ACC112 (cell line): ENCODE measurements around the gene SMG1.
A peak's percentile ranks its signal among the peaks of the same experiment; 100 is the strongest.

Source experiments
- H2AFZ ChIP-seq: fragments of 200-600 bp; sonication (generic); one replicate; pipeline ENCODE4 v1.6.0; 2017; ENCODE audit warnings: antibody characterized with exemption, low read length; ENCODE audit not compliant: unreplicated experiment
- H3K27ac ChIP-seq: fragments of 200-600 bp; sonication (generic); 2 replicates; pipeline ENCODE4 v1.5.1; 2014; ENCODE audit warnings: low read depth, mild to moderate bottlenecking, antibody characterized with exemption, low read length, moderate library complexity
- H3K27me3 ChIP-seq: fragments of 200-600 bp; sonication (generic); 2 replicates; pipeline ENCODE4 v1.6.1; 2014; ENCODE audit warnings: mild to moderate bottlenecking, antibody characterized with exemption, low read length, moderate library complexity, mixed read lengths; ENCODE audit not compliant: insufficient read depth
- H3K36me3 ChIP-seq: fragments of 200-600 bp; sonication (generic); 2 replicates; pipeline ENCODE4 v1.6.1; 2016; ENCODE audit warnings: mild to moderate bottlenecking, antibody characterized with exemption, low read length, moderate library complexity, mixed read lengths; ENCODE audit not compliant: insufficient read depth
- H3K4me1 ChIP-seq: fragments of 200-600 bp; sonication (generic); one replicate; pipeline ENCODE4 v1.6.1; 2016; ENCODE audit warnings: low read length, mixed read lengths; ENCODE audit not compliant: insufficient read depth, unreplicated experiment, control insufficient read depth
- H3K4me3 ChIP-seq: fragments of 200-600 bp; sonication (generic); 2 replicates; pipeline ENCODE4 v1.5.1; 2014; ENCODE audit warnings: mild to moderate bottlenecking, low read depth, low read length
- H3K79me2 ChIP-seq: fragments of 200-600 bp; sonication (generic); one replicate; pipeline ENCODE4 v1.6.0; 2016; ENCODE audit warnings: low read length; ENCODE audit not compliant: control insufficient read depth, unreplicated experiment, insufficient read depth

Gene SMG1

GRCh38 chr16:18799500-18799899 lies 126.7 kb downstream of the SMG1 start:
- peaks cover 34% of the 10 kb centered on the region for H3K4me1 ChIP-seq
- no peak overlapping the region for H3K27ac ChIP-seq
- H3K36me3 ChIP-seq = peaks cover 22% of the 10 kb centered on the region
- H3K79me2 ChIP-seq = peaks cover 63% of the 10 kb centered on the region
- peak overlapping the region; percentile 97 for H3K4me3 ChIP-seq
- no peak overlapping the region for H2AFZ ChIP-seq
- H3K27me3 ChIP-seq = no peaks in the 10 kb centered on the region

DNA sequence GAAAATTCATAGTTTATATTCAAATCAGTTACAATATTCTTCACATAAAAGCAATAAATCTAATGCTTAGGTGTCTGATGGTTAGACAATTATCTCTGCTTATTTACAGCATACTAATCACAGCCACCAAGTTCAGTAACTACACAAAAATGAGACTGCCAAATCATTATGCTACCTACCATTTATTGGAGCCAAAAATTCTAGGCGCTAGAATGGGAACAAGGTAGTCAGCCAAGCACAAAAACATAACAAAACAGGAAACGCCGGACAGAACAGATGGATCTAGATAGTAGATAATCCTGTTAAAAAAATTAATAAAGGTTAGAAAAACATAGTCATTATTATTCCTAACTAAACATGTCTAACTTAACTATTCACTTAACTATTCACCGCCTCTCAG lies 128.5 kb downstream of the SMG1 start:
- peaks cover 31% of the 10 kb centered on the region for H3K36me3 ChIP-seq
- H2AFZ ChIP-seq = no peak overlapping the region
- peaks cover 23% of the 10 kb centered on the region for H3K4me1 ChIP-seq
- H3K27ac ChIP-seq = no peak overlapping the region
- H3K4me3 ChIP-seq = peak overlapping the region; percentile 97; the same call in 1 of the 2 replicates
- no peaks in the 10 kb centered on the region for H3K27me3 ChIP-seq
- peaks cover 63% of the 10 kb centered on the region for H3K79me2 ChIP-seq

DNA sequence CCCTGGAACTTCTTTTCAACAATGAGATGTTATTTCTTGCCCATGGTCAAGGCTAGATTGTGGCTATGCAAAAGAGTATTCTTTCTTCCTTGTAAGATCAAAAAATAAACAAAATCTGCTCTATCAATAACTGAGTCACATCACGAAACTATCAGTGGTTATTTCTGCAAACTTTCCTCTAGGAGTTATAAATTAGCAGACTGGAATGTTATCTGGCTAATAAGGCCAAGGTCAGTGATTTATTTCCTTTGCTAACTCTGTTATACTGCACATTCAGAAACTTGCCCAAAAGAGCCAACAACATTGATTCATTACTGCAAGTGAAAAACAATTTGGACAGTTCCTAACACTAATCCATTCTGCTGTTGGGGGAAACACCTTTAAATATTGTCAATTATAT lies 129.8 kb downstream of the SMG1 start:
- Histone ChIP-seq H3K27ac (no peak overlapping the region), H3K36me3 (peaks cover 38% of the 10 kb centered on the region), H3K27me3 (no peaks in the 10 kb centered on the region), H3K4me1 (peaks cover 23% of the 10 kb centered on the region), H3K4me3 (no peak overlapping the region), H2AFZ (no peak overlapping the region), H3K79me2 (peaks cover 63% of the 10 kb centered on the region)

GRCh38 chr16:18792836-18793433 lies 133.3 kb downstream of the SMG1 start:
- peaks cover 52% of the 10 kb centered on the region for H3K79me2 ChIP-seq
- peak overlapping the region; percentile 29; the same call in 1 of the 2 replicates for H3K27ac ChIP-seq
- no peak overlapping the region for H2AFZ ChIP-seq
- peaks cover 16% of the 10 kb centered on the region for H3K4me1 ChIP-seq
- H3K36me3 ChIP-seq = peaks cover 55% of the 10 kb centered on the region
- no peaks in the 10 kb centered on the region for H3K27me3 ChIP-seq
- H3K4me3 ChIP-seq = no peak overlapping the region

- peak within 1 kb of the TSS; percentile 53 for H2AFZ ChIP-seq
- H3K79me2 ChIP-seq = peaks cover 53% of the 10 kb centered on the region
- H3K36me3 ChIP-seq = peaks cover 59% of the 10 kb centered on the region
- peaks cover 38% of the 10 kb centered on the region for H3K4me1 ChIP-seq
- peak within 1 kb of the TSS; percentile 89 for H3K4me3 ChIP-seq
- H3K27me3 ChIP-seq = no peaks in the 10 kb centered on the region
- peak within 1 kb of the TSS; percentile 67 for H3K27ac ChIP-seq
Observed at GRCh38 chr16:18789850-18790706, 136.1 kb downstream of the SMG1 start, which contains the start of gene RPS15A. TSS of gene RPS15A (minus strand) at chr16:18790334. CDS start at chr16:18789113, 1,221 bp downstream.

DNA sequence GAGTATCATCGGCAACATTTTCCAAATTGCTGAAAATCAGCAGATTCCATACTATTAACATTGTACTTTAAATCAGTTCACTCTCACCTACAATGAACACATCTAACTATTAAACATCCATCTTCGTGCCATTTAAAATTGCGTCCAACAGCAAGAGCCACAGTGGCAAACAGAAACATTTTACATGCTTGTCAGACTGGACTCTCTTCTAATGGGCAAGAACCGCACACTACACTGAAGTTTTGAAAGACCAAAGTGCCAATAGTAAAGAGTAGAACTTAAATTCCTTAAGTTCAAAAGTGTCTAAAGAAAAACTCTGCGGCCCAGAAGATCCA lies 136.7 kb downstream of the SMG1 start:
- Histone ChIP-seq H3K79me2 (peaks cover 57% of the 10 kb centered on the region), H3K36me3 (peaks cover 64% of the 10 kb centered on the region), H3K27me3 (no peaks in the 10 kb centered on the region), H3K27ac (peak overlapping the region; percentile 67), H3K4me3 (peak overlapping the region; percentile 89), H2AFZ (no peak overlapping the region), H3K4me1 (peaks cover 44% of the 10 kb centered on the region)

- H2AFZ ChIP-seq = no peak overlapping the region
- peaks cover 44% of the 10 kb centered on the region for H3K4me1 ChIP-seq
- no peaks in the 10 kb centered on the region for H3K27me3 ChIP-seq
- H3K36me3 ChIP-seq = peaks cover 62% of the 10 kb centered on the region
- peak overlapping the region; percentile 67 for H3K27ac ChIP-seq
- H3K79me2 ChIP-seq = peaks cover 62% of the 10 kb centered on the region
- peak overlapping the region; percentile 89 for H3K4me3 ChIP-seq
Observed at GRCh38 chr16:18788828-18789514, 137.2 kb downstream of the SMG1 start.

- H3K27ac ChIP-seq = no peak overlapping the region
- H3K4me1 ChIP-seq = peaks cover 40% of the 10 kb centered on the region
- H3K79me2 ChIP-seq = peaks cover 74% of the 10 kb centered on the region
- H3K4me3 ChIP-seq = peak overlapping the region; percentile 89
- H3K36me3 ChIP-seq = peaks cover 61% of the 10 kb centered on the region
- H2AFZ ChIP-seq = no peak overlapping the region
- no peaks in the 10 kb centered on the region for H3K27me3 ChIP-seq
Observed at GRCh38 chr16:18784917-18785623, 141.1 kb downstream of the SMG1 start.

- H2AFZ ChIP-seq = no peak overlapping the region
- peaks cover 40% of the 10 kb centered on the region for H3K4me1 ChIP-seq
- peaks cover 51% of the 10 kb centered on the region for H3K36me3 ChIP-seq
- no peak overlapping the region for H3K27ac ChIP-seq
- no peaks in the 10 kb centered on the region for H3K27me3 ChIP-seq
- H3K4me3 ChIP-seq = no peak overlapping the region
- peaks cover 60% of the 10 kb centered on the region for H3K79me2 ChIP-seq
Observed at GRCh38 chr16:18783430-18784341, 142.5 kb downstream of the SMG1 start.
